Measurements from ENCODE around the gene KPNA2.
"Not testable (repeated sequence)": the region's sequence is repeated elsewhere in the genome, so short reads cannot be mapped to it uniquely, and the experiment has no call there.

The KPNA2 gene

DNA sequence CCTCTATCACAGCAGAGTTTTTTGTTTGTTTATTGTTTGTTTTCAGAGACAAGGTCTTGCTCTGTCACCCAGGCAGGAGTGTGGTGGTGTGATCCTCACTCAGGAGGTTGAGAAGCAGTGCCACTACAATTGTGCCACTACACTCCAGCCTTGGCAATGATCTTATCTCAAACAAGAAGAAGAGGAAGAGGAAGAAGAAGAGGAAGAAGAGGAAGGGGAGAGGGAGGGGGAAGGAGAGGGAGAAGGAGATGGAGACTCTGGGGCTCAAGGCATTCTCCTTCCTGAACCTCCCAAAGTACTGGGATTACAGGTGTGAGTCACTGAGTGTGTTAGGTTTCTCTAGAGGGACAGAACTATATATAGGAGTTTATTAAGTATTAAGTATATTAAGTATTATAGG lies 22.1 kb upstream of the KPNA2 start:
- no peak for DNase-seq (ENCODE audit: low read depth)
- TF ChIP-seq, protein P1, sequence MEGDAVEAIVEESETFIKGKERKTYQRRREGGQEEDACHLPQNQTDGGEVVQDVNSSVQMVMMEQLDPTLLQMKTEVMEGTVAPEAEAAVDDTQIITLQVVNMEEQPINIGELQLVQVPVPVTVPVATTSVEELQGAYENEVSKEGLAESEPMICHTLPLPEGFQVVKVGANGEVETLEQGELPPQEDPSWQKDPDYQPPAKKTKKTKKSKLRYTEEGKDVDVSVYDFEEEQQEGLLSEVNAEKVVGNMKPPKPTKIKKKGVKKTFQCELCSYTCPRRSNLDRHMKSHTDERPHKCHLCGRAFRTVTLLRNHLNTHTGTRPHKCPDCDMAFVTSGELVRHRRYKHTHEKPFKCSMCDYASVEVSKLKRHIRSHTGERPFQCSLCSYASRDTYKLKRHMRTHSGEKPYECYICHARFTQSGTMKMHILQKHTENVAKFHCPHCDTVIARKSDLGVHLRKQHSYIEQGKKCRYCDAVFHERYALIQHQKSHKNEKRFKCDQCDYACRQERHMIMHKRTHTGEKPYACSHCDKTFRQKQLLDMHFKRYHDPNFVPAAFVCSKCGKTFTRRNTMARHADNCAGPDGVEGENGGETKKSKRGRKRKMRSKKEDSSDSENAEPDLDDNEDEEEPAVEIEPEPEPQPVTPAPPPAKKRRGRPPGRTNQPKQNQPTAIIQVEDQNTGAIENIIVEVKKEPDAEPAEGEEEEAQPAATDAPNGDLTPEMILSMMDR (IDR thresholded peaks at IDR 0.05; ENCODE audit: control insufficient read depth, extremely low read depth, insufficient read depth): no peak
- H3K4me3 ChIP-seq (ENCODE audit: low read depth, low read length): no peak overlapping the region

DNA sequence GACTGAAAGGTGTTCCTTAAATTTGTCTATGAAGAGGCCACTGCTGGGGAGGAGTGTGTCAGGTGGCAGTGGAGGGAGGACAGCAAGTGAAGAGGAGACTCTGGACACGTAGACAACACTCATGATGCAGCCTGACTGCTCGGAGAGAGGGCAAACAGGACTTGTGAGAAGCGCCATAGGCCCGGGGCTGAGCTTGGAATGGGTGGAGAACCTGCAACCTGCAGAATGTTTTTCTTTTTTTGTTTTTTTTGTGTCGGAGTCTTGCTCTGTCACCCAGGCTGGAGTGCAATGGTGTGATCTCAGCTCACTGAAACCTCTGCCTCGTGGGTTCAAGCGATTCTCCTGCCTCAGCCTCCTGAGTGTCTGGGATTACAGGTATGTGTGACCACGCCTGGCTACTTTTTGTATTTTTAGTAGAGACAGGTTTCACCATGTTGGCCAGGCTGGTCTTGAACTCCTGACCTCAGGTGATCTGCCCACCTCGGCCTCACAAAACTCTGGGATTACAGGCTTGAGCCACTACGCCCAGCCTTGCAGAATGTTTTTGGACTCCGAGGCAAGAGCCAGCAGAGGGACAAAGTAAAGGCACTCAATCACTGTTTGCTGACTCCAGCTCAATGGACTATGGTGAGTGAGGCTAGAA lies 20.3 kb upstream of the KPNA2 start:
- TF ChIP-seq, protein P1 (IDR thresholded peaks at IDR 0.05; ENCODE audit: control insufficient read depth, extremely low read depth, insufficient read depth): no peak
- no peak overlapping the region for H3K4me3 ChIP-seq (ENCODE audit: low read depth, low read length)
- no peak for DNase-seq (ENCODE audit: low read depth)

DNA sequence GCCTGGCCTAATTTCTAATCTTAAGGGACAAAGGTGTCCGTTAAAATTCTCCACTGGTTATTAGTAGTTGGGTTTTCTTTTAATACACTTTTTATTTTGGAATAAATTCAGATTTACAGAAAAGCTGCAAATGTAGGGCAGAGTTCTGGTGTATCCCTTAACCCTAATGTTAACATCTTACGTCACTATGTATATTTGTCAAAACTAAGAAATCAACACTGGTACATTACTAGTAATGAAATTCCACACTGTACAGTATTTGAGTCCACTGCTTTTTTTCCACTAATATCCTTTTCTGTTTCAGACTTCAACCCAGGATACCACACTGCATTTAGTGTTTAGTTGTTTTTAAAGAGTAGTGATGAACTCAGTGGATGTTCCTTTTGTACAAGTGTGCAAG lies 18.7 kb upstream of the KPNA2 start:
- TF ChIP-seq, protein P1 (IDR thresholded peaks at IDR 0.05; ENCODE audit: control insufficient read depth, extremely low read depth, insufficient read depth): no peak
- no peak overlapping the region for H3K4me3 ChIP-seq (ENCODE audit: low read depth, low read length)
- no peak for DNase-seq (ENCODE audit: low read depth)

DNA sequence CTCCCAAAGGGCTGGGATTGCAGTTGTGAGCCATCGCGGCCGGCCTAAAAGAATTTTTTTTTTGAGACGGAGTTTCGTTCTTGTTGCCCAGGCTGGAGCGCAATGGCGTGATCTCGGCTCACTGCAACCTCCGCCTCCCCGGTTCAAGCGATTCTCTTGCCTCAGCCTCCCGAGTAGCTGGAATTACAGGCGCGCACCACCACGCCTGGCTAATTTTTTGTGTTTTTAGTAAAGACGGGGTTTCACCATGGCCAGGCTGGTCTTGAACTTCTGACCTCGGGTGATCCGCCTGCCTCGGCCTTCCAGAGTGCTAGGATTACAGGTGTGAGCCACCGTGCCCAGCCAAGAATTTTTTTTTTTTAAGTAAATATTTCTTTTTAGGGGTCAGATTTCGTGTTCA lies 17.0 kb upstream of the KPNA2 start:
- H3K4me3 ChIP-seq (ENCODE audit: low read depth, low read length); DNase-seq (ENCODE audit: low read depth): not testable (repeated sequence)

DNA sequence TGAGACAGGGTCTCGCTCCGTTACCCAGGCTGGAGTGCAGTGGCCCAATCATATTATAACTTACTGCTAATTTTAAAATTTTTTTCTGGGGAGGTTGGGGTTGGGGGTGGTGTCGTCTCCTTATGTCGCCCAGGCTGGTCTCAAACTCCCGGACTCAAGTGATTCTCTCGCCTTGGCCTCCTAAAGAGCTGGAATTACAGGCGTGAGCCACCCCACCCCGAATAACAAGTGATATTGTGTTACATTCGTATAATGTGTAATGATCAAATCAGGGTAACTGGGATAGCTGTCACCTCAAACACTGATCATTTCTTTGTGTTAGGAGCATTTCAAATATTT lies 16.2 kb upstream of the KPNA2 start:
- TF ChIP-seq, protein P1 (IDR thresholded peaks at IDR 0.05; ENCODE audit: control insufficient read depth, extremely low read depth, insufficient read depth): no peak
- DNase-seq (ENCODE audit: low read depth): no peak
- peak overlapping the region; percentile 11; the same call in 1 of the 2 replicates for H3K4me3 ChIP-seq (ENCODE audit: low read depth, low read length)

DNA sequence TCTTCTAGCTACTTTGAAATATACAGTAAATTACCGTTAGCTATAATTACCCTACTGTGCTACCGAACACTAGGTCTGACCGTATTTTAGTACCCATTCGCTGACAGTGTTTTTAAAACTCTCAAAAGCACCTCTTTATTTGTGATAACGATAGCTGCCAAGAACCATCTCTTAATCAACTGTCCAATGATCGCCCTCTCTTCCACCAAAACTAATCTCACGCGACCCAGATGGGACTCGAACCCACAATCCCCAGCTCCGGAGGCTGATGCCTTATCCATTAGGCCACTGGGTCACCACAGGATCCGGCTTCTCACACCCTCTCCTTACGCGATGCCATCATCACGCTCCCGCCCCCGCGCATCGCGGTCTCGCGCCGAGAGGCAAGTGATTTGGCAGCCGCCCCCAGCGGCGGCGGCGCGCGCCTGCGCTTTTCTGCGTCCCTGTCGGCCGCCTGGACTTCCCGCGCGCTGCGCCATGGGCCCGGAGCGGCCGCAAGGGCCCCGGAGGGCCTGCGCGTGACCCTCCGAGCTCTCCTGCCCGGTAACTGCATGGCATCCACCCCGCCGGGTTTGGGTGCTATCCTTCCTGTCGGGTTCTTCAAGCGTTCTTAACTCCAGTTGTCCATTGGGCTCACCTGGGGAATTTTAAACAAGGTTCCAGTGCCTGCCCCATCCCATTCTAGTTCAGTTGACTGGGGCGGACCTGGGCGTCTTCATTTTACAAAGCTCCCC lies 15.7 kb upstream of the KPNA2 start:
- peak; percentile 91 for DNase-seq (ENCODE audit: low read depth)

DNA sequence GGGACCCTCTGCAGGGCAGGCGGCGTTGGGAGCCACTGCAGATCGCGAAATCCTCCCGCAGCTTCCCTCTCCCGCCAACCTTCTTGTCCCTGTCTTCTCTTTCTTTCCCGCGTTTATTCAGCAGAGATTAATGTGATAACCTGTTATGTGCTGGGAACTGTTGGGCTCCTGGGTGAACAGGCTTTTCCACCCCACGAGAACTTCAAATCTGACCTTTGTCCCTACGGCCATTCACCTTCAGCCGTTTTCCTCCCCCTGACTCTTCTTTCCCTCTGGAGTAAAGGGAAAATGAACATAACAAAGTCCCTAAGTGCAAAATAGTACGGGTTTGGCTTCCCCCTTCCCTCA lies 15.2 kb upstream of the KPNA2 start:
- TF ChIP-seq, protein P1 (IDR thresholded peaks at IDR 0.05; ENCODE audit: control insufficient read depth, extremely low read depth, insufficient read depth): no peak
- DNase-seq (ENCODE audit: low read depth): no peak
- peak overlapping the region; percentile 61 for H3K4me3 ChIP-seq (ENCODE audit: low read depth, low read length)

More for the DNA sequence above, 15.7 kb upstream of the KPNA2 start:
- TF ChIP-seq, protein P1 (IDR thresholded peaks at IDR 0.05; ENCODE audit: control insufficient read depth, extremely low read depth, insufficient read depth): no peak
- peak overlapping the region; percentile 61 for H3K4me3 ChIP-seq (ENCODE audit: low read depth, low read length)

DNA sequence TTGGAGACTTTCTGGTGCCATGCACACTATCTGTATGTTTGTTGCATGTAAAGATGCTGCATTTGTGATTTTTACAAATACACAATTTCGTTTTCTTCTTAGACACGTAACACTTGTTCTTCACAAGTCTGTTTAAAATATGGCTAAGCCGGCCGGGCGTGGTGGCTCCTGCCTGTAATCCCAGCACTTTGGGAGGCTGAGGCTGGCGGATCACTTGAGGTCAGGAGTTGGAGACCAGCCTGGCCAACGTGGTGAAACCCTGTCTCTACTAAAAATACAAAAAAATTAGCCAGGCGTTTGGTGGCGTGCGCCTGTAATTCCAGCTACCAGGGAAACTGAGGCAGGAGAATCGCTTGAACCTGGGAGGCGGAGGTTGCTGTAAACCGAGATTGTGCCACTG lies 14.7 kb upstream of the KPNA2 start:
- not testable (repeated sequence) for DNase-seq (ENCODE audit: low read depth)
- peak overlapping the region; percentile 61 for H3K4me3 ChIP-seq (ENCODE audit: low read depth, low read length)
